ENCODE data around the gene TOMM40.
"Not testable (repeated sequence)": the region's sequence is repeated elsewhere in the genome, so short reads cannot be mapped to it uniquely, and the experiment has no call there.

TOMM40 gene

GRCh38 chr19:44900328-44901244, 9.5 kb downstream of the TOMM40 start:
- DNase-seq, result no peak

- no peak for DNase-seq
Measured at GRCh38 chr19:44903216-44903601, 12.2 kb downstream of the TOMM40 start.

GRCh38 chr19:44903602-44904425, 12.8 kb downstream of the TOMM40 start:
- DNase-seq, result peak; percentile 90

- no peak for DNase-seq
Measured at GRCh38 chr19:44904426-44904994, 13.5 kb downstream of the TOMM40 start.

- no peak for DNase-seq
Measured at GRCh38 chr19:44905437-44906160, 14.5 kb downstream of the TOMM40 start, which contains the start of gene APOE. Gene APOE, plus strand, starts transcription at chr19:44905796. Its CDS starts 829 bp downstream, at chr19:44906625.

GRCh38 chr19:44907613-44908012, 16.6 kb downstream of the TOMM40 start:
- DNase-seq, result no peak

- DNase-seq, result no peak
Measured at GRCh38 chr19:44908074-44908835, 17.2 kb downstream of the TOMM40 start.

- no peak for DNase-seq
Measured at GRCh38 chr19:44908836-44909261, 17.8 kb downstream of the TOMM40 start.

GRCh38 chr19:44909775-44910174, 18.7 kb downstream of the TOMM40 start:
- no peak for DNase-seq

- DNase-seq, result not testable (repeated sequence)
Measured at GRCh38 chr19:44911896-44912295, 20.8 kb downstream of the TOMM40 start.

GRCh38 chr19:44912854-44913253, 21.8 kb downstream of the TOMM40 start:
- DNase-seq, result peak; percentile 73

GRCh38 chr19:44913512-44914432, 22.7 kb downstream of the TOMM40 start:
- not testable (repeated sequence) for DNase-seq

- DNase-seq, result peak; percentile 95
Measured at GRCh38 chr19:44914433-44915206, 23.6 kb downstream of the TOMM40 start, which contains the start of gene APOC1. Gene APOC1, plus strand, starts transcription at chr19:44914608. Its CDS starts 284 bp downstream, at chr19:44914892.

GRCh38 chr19:44924243-44924725, 33.2 kb downstream of the TOMM40 start:
- no peak for DNase-seq

- DNase-seq, result peak; percentile 80
Measured at GRCh38 chr19:44925114-44925891, 34.2 kb downstream of the TOMM40 start.

- DNase-seq, result not testable (repeated sequence)
Measured at GRCh38 chr19:44926245-44927077, 35.4 kb downstream of the TOMM40 start.

GRCh38 chr19:44927746-44928145, 36.7 kb downstream of the TOMM40 start:
- no peak for DNase-seq

- no peak for DNase-seq
Measured at GRCh38 chr19:44930088-44930487, 39.0 kb downstream of the TOMM40 start.
